GM06990 (cell line): ENCODE measurements around the gene CUBN.

Experiments used
- DNase-seq: peaks from one replicate; pipeline ENCODE4 v3.0.0-alpha.2; 2011; ENCODE audit not compliant: insufficient read length; ENCODE audit errors: extremely low read depth
- H3K27me3 ChIP-seq: replicated peaks from 2 replicates; pipeline ENCODE4 v1.6.0; 2011; ENCODE audit warnings: low read length; ENCODE audit not compliant: control insufficient read depth, insufficient read depth
- H3K36me3 ChIP-seq: 2 replicates; pipeline ENCODE4 v1.5.1; 2011; ENCODE audit warnings: low read length; ENCODE audit not compliant: control insufficient read depth, insufficient read depth
- H3K4me3 ChIP-seq: replicated peaks from 2 replicates; pipeline ENCODE4 v1.5.1; 2011; ENCODE audit warnings: low read depth, mild to moderate bottlenecking, control low read depth, low read length
- TF ChIP-seq, protein P1 (sequence below): IDR thresholded peaks from 2 replicates; pipeline ENCODE4 v1.5.1; 2011; ENCODE audit warnings: low read length, control low read depth, mild to moderate bottlenecking, inconsistent platforms; ENCODE audit not compliant: insufficient read depth, poor library complexity, severe bottlenecking

Gene CUBN

DNA sequence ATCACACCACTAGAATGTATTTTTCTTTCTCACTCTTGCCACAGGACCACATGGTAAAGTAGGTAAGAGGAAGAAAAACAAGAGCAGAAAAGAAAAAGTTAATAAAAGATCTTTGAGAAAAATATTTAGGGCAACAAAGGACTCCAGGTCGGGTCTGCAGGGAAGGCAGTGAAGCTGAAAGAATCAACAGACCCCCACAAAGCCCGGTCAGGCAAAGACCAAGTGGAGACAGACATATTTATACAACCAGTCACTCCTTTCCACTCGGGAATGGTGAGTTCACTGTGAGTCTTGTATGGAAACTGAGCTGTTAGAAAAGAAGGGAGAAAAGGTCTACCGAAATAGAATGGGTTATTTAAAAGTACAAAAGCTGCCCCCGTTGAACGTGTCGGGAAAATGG lies 340.4 kb downstream of the CUBN start:
- H3K36me3 ChIP-seq: no peaks in the 10 kb centered on the region; the same call in 1 of the 2 replicates
- TF ChIP-seq, protein P1, sequence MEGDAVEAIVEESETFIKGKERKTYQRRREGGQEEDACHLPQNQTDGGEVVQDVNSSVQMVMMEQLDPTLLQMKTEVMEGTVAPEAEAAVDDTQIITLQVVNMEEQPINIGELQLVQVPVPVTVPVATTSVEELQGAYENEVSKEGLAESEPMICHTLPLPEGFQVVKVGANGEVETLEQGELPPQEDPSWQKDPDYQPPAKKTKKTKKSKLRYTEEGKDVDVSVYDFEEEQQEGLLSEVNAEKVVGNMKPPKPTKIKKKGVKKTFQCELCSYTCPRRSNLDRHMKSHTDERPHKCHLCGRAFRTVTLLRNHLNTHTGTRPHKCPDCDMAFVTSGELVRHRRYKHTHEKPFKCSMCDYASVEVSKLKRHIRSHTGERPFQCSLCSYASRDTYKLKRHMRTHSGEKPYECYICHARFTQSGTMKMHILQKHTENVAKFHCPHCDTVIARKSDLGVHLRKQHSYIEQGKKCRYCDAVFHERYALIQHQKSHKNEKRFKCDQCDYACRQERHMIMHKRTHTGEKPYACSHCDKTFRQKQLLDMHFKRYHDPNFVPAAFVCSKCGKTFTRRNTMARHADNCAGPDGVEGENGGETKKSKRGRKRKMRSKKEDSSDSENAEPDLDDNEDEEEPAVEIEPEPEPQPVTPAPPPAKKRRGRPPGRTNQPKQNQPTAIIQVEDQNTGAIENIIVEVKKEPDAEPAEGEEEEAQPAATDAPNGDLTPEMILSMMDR: no peak
- no peak for DNase-seq

DNA sequence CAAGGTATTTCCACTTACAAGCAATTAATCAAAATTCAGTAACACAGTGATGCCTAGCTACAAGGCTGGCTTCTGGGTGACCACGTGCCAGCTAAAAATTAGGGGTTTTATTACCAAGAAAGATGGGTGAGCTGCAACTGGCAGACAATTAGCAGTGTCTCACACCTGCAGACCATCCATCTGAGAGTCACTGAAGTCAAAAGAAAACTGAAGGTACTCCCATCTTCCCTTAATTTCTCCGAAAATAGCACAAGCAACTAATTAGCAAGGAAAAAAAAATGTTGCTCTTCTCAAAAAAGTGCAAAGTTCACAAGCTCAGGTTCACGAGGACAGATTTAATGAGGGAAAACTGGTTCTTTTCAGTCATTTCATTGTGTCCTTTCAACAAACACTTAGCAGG lies 340.8 kb downstream of the CUBN start:
- TF ChIP-seq, protein P1: no peak
- Histone ChIP-seq H3K36me3 (no peaks in the 10 kb centered on the region; the same call in 1 of the 2 replicates), H3K27me3 (no peaks in the 10 kb centered on the region), H3K4me3 (no peak overlapping the region)
- DNase-seq: no peak

More for the DNA sequence above, 340.4 kb downstream of the CUBN start:
- H3K27me3 ChIP-seq: no peaks in the 10 kb centered on the region
- no peak overlapping the region for H3K4me3 ChIP-seq

DNA sequence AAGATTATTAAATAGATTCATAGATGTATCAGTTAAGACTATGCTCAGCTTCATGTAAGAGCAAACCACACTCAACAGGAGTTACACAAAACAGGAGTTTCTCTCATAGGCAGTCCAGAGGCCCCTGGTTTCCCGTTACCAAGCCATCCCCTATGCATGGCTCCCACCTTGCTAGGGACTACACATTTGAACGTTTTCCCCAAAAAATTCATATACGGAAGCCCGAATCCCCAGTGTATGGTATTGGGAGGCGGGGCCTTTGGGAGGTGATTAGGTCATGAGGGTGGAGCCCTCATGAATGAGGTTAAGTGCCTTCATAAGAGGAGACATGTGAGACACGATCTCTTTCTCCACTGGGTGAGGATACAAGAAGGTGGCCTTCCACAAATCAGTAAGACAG lies 341.5 kb downstream of the CUBN start:
- DNase-seq: no peak
- no peak overlapping the region; the same call in 1 of the 2 replicates for H3K4me3 ChIP-seq
- no peaks in the 10 kb centered on the region; the same call in 1 of the 2 replicates for H3K36me3 ChIP-seq
- TF ChIP-seq, protein P1: no peak
- no peaks in the 10 kb centered on the region for H3K27me3 ChIP-seq

DNA sequence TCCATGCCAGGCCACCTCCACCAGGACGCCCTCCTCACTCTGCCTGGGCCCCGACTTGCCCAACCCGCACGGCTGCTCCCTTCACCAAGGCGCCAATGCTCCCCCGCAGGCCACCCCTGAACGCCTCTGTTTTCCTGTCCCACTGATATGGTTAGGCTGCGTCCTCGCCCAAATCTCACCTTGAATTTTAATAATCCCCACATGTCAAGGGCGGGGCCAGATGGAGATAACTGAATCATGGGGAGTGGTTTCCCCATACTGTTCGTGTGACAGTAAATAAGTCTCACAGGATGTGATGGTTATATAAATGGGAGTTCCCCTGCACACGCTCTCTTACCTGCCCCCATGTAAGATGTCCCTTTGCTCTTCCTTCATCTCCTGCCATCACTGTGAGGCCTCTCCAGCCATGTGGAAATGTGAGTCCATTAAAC lies 342.2 kb downstream of the CUBN start:
- Histone ChIP-seq H3K36me3 (no peaks in the 10 kb centered on the region; the same call in 1 of the 2 replicates), H3K4me3 (no peak overlapping the region), H3K27me3 (no peaks in the 10 kb centered on the region)
- TF ChIP-seq, protein P1: no peak
- DNase-seq: no peak

DNA sequence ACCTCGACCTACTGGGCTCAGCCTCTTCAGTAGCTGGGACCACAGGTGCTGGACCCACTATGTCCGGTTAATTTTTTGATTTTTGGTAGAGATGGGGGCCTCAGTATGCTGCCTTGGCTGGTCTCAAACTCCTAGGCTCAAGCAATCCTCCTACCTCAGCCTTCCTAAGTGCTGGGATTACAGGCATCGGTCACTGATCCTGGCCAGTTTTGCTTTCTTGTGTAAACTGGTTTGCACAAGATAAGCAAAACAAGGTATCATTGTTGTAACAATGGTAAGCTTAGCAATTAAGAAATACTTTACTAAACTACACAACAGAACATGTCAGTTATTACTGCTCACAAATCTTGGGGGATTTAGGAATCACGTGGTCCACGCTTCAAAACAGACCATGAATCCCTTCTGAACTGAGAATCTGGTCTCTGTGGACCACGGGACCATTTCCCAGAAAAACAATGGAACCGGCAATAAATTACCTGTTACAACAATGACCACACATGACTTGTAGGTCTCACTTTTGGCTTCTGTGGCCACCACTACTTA lies 349.2 kb downstream of the CUBN start:
- TF ChIP-seq, protein P1: no peak
- no peaks in the 10 kb centered on the region for H3K27me3 ChIP-seq
- H3K36me3 ChIP-seq: no peaks in the 10 kb centered on the region; the same call in none of the 2 replicates
- no peak for DNase-seq
- no peak overlapping the region for H3K4me3 ChIP-seq
